SW480 (cell line): ENCODE data around the gene ABCA13.
A peak's percentile ranks its signal among the peaks of the same experiment; 100 is the strongest.

ENCODE experiments used
- DNase-seq: peaks from one replicate; pipeline ENCODE4 v3.0.0-alpha.2; 2016; ENCODE audit warnings: low spot score

Gene ABCA13

DNA sequence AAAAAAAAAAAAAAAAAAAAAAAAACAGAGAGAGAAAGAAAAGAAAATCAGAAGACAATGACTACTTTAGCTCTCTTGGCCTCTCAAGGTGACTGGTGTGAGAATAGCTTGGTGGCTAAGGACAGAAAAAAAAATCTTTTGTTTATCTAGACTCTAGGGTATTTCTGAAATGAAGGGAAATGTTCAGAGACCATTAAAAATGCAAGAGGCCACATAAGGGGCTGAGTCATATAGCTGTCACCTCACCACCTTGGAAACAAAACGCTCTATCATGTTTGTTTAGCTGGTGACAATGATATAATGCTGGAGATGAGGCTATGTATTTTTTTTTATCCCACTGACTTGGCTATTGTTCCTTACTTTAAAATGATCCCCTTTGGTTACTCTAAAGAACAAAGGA lies 466.1 kb downstream of the ABCA13 start:
- DNase-seq, result peak; percentile 85

- no peak for DNase-seq
Observed at GRCh38 chr7:48638041-48638440, 466.8 kb downstream of the ABCA13 start.

- no peak for DNase-seq
Observed at GRCh38 chr7:48643431-48644013, 472.3 kb downstream of the ABCA13 start.

DNA sequence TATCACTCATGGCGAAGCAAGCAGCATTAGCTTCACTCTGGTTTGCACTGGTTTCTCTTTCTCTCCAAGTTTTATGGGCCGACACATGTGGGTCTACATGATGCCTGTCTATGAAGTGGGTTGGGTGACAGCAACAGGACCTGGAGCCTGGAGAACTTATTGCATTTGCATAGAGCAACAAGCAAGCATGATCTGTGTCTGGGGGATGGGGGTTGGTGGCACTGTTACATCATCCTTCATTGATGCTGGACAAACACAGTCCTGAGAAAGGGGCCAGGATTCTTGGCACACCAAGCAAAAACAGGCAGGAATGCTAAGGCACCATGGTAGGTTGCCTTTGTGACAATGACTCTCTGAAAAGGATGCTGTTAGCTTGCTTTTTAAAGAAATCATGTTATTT lies 486.9 kb downstream of the ABCA13 start:
- DNase-seq, result no peak

- DNase-seq, result no peak
Observed at GRCh38 chr7:48660306-48660870, 489.1 kb downstream of the ABCA13 start.

DNA sequence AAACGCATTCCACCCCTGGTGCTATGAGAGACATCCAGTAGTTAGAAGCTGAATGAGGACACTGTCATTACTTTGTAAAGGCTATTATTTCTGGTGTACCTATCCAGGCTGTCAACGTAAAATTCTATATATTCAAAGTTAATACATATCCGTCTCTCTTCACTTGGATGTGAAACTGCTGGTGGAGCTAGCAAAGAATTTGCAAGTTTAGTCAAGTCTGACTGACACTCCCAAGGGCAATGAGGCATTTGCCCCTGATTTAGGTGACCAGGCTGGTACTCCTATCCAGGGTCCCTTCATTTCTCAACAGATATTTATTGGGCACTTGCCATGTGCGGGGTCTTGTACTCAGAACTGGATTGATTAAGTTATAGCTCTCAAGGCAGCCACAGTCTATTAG lies 493.0 kb downstream of the ABCA13 start:
- no peak for DNase-seq

- no peak for DNase-seq
Observed at GRCh38 chr7:48665353-48666135, 494.3 kb downstream of the ABCA13 start.

GRCh38 chr7:48667407-48667806 lies 496.1 kb downstream of the ABCA13 start:
- no peak for DNase-seq

- DNase-seq, result no peak
Observed at GRCh38 chr7:48671656-48672055, 500.4 kb downstream of the ABCA13 start.

DNA sequence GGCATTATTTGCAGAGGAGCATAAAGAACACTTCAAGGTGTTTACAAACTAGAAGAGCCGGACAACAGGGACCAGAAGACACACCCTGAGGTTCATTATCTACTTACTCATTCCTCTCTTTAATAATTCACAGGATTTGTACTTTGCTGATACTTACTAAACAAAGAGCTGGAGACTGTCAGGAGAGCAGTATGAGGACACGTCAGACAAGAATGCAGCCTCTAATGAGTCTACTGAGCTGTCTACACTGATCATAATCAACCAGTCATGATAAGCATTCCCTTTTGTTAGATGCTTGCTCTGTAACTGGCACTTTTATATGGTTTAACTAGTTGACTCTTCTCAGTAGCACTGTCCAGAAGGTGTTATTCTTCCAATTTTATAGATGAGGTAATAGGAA lies 509.7 kb downstream of the ABCA13 start:
- no peak for DNase-seq

DNA sequence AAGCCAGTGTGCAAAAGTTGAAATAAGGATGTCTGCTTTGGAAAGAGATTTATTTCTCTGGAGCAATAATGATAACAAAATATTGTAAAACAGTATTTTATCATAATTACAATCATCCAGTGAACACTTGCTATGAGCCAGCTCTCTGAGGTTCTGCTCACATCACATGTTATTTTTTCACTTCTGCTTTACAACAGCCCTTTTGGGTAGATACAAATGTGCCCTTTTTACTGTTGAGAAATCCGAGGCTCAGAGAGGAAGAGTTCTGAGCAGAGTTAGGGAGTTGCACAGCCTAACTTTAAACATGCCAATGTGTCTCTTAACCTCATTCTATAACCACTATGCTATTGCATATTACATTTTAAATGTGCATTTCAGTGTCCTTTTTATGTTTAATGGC lies 520.5 kb downstream of the ABCA13 start:
- no peak for DNase-seq
